ENCODE data around the gene MYO15B.

GRCh38 chr17:75611851-75612429 is 24.3 kb downstream of the MYO15B start:
- TF ChIP-seq POLR2A (IDR thresholded peaks at IDR 0.05) (no peak), CTCF (IDR thresholded peaks at IDR 0.05) (no peak)
